HG03066 (cell line): ENCODE measurements around the gene OLFM1.

ENCODE experiments used
- ATAC-seq: cut with Tn5 transposase; IDR thresholded peaks from one replicate; pipeline ENCODE4 v1.9.1; 2021; ENCODE audit warnings: low read depth; ENCODE audit not compliant: unreplicated experiment

Gene OLFM1

GRCh38 chr9:135087899-135088347 lies 455 bp downstream of the OLFM1 start:
- ATAC-seq = no peak

- no peak for ATAC-seq
Measured at GRCh38 chr9:135088348-135088978, 995 bp downstream of the OLFM1 start.

GRCh38 chr9:135088979-135089847 lies 1.7 kb downstream of the OLFM1 start:
- ATAC-seq = no peak

- no peak for ATAC-seq
Measured at GRCh38 chr9:135090081-135090480, 2.6 kb downstream of the OLFM1 start.

- ATAC-seq = no peak
Measured at GRCh38 chr9:135090547-135090946, 3.1 kb downstream of the OLFM1 start.

- ATAC-seq = no peak
Measured at GRCh38 chr9:135091545-135091944, 4.1 kb downstream of the OLFM1 start.

- no peak for ATAC-seq
Measured at GRCh38 chr9:135093111-135093510, 5.6 kb downstream of the OLFM1 start.

- no peak for ATAC-seq
Measured at GRCh38 chr9:135093911-135094584, 6.6 kb downstream of the OLFM1 start.

- no peak for ATAC-seq
Measured at GRCh38 chr9:135095470-135096407, 8.3 kb downstream of the OLFM1 start.

- no peak for ATAC-seq
Measured at GRCh38 chr9:135096408-135096895, 9.0 kb downstream of the OLFM1 start.

- no peak for ATAC-seq
Measured at GRCh38 chr9:135098400-135099105, 11.1 kb downstream of the OLFM1 start.

- no peak for ATAC-seq
Measured at GRCh38 chr9:135099574-135099973, 12.1 kb downstream of the OLFM1 start.

GRCh38 chr9:135100241-135100681 lies 12.8 kb downstream of the OLFM1 start:
- no peak for ATAC-seq

GRCh38 chr9:135100725-135101410 lies 13.4 kb downstream of the OLFM1 start:
- no peak for ATAC-seq

GRCh38 chr9:135101486-135101885 lies 14.0 kb downstream of the OLFM1 start:
- ATAC-seq = no peak

GRCh38 chr9:135101926-135102325 lies 14.5 kb downstream of the OLFM1 start:
- no peak for ATAC-seq

- no peak for ATAC-seq
Measured at GRCh38 chr9:135102331-135102730, 14.9 kb downstream of the OLFM1 start.

- ATAC-seq = no peak
Measured at GRCh38 chr9:135103001-135103446, 15.6 kb downstream of the OLFM1 start.
